Left lobe of liver (tissue), 2 donors: ENCODE results near the gene MYO3B. TPM values are rescaled to one million over a fixed set of nuclear protein-coding genes. Genes with fewer than 3 reads are reported as not detected.
"Not testable (repeated sequence)": the region's sequence is repeated elsewhere in the genome, so short reads cannot be mapped to it uniquely, and the experiment has no call there.

Experiments
- ATAC-seq: fragments of 200-7000 bp; cut with Tn5 transposase; one replicate; pipeline ENCODE4 v1.9.1; 2020; ENCODE audit warnings: mild to moderate bottlenecking, moderate library complexity
- DNase-seq: peaks from one replicate; pipeline ENCODE4 v3.0.0-alpha.2; 2020; ENCODE audit warnings: low spot score
- total RNA-seq: library from RNA; stranded (reverse); gene quantifications from one replicate; pipeline ENCODE4 v1.2.1, GENCODE V29; 2021
- donor health status: DM: no; HTN: no; CAD: no; lungs with moderate emphysema.
- donor health status: DM: no; HTN: yes; CAD: no.

MYO3B gene
- total RNA-seq, 1 donor from 2014 or later = not detected

DNA sequence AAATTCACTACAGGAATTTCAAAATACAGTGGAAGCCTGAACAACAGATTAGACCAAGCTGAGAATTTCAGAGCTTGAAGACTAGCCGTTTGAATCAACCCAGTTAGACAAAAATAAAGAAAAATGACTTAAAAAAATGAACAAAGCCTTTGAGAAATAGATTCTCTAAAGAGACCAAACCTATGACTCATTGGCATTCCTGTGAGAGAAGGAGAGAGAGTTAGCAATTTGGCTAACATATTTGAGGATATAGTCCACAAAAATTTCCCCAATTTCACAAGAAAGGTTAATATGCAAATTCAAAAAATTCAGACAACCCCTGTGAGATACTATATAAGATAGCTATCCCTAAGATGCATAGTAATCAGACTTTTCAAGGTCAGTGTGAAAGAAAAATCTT, 78.0 kb downstream of the MYO3B start:
- ATAC-seq (no peak), DNase-seq (no peak)

DNA sequence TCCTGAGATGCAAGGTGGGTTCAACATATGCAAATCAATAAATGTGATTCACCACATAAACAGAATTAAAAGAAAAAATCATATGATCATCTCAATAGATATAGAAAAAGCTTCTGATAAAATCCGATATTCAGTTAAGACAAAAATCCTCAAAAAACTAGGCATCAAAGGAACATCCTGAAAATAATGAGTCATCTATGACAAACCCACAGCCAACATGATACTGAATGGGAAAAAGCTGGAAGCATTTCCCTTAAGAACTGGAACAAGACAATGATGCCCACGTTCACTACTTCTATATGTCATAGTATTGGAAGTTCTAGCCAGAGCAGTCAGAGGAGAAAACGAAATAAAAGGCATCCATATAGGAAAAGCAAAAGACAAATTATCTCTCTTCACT, 80.4 kb downstream of the MYO3B start:
- ATAC-seq (no peak), DNase-seq (no peak)

DNA sequence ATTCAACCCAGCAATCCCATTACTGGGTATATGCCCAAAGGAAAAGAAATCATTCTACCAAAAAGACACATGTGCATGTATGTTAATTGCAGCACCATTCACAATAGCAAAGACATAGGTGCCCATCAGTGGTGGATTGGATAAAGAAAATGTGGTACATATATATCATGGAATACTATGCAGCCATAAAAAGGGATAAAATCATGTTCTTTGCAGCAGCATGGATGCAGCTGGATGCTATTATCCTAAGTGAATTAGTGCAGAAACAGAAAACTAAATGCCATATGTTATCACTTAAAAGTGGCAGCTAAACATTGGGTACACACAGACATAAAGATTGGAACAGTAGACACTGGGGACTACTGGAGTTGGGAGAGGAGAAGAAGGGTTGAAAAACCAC, 82.2 kb downstream of the MYO3B start:
- DNase-seq = no peak
- ATAC-seq = no peak

DNA sequence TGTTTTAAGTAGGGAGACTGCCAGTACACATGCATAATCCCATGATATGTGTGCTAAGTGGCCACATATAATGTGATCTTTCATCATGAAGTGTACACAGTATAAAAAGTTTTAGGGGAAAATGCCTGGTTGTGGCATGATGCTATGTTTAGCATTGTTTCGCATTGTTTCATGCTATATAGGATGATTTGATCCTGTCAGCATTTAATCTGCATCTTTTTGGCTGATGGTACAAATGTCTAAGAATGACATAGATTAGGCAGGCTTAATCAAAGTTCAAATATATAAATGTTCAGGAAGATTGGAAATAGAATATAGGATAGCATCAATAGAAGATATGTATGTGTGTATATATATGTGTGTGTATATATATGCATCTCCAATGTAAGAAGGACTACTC, 83.6 kb downstream of the MYO3B start:
- DNase-seq (no peak), ATAC-seq (no peak)

DNA sequence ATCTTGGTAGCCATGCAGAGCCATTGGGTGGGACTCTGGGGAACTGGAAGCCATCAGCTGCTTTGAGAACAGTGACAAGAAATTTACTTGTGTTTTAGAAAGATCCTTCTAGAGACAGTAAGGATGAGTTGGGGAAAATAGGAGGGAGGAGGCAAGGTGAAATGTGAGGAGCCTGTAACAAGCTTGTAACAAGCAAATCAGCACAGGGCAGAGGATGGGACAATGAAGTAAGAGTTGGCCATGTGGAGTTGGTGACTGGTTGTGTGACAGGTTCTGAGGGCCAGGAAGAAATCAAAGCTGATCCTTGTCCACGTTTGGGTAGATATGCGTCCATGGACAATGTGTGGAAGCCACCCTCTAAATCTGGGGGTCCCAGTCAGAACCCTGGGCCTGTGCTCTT, 84.4 kb downstream of the MYO3B start:
- no peak for ATAC-seq
- no peak for DNase-seq

DNA sequence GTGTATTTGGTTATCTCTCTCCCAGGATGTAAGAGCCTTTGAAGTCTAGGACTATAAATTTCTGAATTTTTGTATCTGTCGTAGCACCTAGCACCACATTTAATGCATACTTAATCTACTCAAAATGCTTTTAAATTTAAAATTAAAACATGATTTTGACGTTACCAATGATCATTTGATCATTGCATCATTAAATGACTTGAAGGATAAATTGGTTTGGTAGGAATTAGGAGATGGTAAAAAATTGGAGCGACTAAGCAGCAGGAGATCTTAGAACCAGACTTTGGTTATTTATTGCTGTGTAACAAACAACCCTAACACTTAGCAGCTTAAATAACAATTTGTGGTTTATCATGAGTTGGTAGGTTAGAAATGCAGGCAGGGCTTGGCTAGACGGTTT, 84.9 kb downstream of the MYO3B start:
- ATAC-seq (no peak), DNase-seq (no peak)

DNA sequence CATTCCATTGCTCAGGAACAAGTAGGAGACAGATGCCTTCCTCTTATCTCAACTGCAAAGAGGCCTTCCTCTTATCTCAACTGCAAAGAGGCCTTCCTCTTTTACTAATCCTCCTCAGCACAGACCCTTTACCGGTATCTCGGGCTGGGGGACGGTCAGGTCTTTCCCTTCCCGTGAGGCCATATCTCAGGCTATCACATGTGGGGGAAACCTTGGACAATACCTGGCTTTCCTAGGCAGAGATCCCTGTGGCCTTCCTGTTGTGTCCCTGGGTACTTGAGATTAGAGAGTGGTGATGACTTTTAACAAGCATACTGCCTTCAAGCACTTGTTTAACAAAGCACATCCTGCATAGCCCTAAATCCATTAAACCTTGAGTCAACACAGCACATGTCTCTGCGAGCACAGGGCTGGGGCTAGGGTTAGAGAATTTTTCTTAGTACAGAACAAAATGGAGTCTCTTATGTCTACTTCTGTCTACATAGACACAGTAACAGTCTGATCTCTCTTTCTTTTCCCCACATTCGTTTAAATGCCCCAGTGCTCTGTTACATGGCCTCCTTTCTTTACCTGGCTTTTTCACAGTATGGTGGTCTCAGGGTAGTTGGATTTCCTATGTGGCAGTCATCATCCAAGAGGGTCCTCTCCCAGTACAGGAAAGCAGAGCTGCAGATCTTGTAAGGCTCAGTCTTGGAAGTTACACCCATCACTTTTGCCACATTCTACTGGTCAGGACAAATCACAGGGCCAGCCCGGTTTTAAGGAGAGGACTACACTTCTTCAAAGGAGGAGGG, 86.0 kb downstream of the MYO3B start:
- not testable (repeated sequence) for DNase-seq, ATAC-seq

DNA sequence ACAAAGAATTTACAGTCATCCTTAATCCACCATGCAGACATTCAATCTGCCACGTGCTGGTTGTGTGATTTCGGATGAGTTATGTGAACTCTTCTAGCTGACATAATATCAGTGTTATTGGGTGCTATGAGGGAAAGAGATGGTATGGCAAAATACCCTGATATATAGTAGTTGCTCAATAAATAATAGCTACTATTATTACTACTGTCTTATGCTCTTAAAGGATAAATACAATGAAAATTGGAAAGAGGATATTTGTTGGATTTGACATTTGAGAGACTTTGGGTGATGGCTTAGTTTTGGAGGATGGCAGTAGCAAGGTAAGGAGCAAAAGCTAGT, 86.5 kb downstream of the MYO3B start:
- ATAC-seq (no peak), DNase-seq (no peak)

DNA sequence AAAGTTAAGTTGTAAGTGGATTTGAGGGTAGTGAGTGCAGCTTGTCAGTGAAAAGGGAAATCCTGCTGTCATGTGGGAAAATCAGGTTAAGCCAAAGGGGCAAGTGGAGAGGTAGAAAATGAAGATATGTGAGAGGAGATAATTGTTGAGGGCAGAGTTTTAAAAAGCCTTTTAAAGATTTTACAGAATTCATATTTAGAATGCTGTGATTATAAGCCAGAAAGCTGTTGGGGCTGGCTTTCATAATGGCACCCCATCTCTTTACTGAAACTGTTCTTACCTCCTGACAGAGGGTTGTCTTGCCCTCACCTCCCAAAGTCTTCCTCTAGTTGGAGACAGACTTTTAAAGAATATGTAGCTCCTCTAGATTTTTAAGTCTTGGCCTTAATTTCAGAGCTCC, 86.9 kb downstream of the MYO3B start:
- DNase-seq (no peak), ATAC-seq (no peak)

DNA sequence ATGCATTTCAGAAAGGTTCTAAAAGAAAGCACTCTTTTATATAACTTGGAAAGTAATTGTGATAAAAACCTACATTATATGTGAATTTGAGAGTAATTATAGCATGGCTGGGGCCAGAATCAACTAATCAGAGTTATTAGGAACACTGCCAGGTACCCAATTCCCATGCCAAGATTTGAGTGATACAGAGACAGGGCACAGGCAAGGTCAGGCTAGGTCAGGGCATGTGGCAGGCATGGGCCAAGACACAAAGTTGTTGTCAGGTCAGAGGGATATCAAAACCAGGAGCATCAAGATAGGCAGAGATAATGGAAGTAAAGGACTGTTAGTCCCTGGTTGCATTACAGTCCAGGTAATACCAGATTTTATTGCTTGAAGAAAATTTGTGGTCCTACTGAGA, 87.4 kb downstream of the MYO3B start:
- ATAC-seq = no peak

DNA sequence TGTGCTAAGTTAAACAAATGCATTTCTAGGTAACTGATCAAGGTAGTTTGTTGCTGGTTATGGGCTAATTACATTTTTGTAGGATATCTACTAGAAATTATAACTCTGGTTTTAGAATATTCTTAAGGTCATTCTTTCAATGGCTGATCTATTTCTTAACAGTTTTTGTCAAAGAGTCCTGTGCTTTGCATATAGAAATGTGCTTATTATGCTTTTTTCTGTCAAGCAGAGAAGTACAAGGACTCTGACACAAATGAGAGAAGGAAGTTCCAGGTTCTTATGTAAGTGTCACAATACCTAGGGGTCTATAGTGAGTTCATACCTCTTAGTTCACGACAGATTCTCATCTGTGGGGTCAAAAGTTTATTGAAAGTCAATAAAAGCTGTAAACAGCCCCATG, 88.4 kb downstream of the MYO3B start:
- ATAC-seq = no peak

More for the DNA sequence above, 87.4 kb downstream of the MYO3B start:
- no peak for DNase-seq

DNA sequence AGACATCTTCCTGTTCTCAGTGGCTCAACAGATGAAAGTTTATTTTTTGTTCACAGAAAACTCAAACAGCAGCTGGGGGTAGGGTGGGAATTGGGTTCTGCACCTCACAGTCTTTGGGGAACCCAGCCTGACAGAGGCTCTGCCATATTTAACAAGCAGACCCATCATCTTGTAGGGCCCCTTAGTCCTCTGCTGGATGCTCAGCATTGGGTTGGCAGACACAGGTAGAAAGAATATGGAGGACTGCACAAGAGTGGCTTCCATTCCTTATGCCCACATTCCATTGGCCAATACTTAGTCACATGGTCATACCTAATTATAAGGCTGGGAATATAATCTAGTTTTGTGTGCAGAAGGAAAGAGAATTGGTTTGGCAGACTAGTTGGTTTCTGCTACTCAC, 89.1 kb downstream of the MYO3B start:
- DNase-seq (no peak), ATAC-seq (no peak)

More for the DNA sequence above, 88.4 kb downstream of the MYO3B start:
- DNase-seq = no peak

DNA sequence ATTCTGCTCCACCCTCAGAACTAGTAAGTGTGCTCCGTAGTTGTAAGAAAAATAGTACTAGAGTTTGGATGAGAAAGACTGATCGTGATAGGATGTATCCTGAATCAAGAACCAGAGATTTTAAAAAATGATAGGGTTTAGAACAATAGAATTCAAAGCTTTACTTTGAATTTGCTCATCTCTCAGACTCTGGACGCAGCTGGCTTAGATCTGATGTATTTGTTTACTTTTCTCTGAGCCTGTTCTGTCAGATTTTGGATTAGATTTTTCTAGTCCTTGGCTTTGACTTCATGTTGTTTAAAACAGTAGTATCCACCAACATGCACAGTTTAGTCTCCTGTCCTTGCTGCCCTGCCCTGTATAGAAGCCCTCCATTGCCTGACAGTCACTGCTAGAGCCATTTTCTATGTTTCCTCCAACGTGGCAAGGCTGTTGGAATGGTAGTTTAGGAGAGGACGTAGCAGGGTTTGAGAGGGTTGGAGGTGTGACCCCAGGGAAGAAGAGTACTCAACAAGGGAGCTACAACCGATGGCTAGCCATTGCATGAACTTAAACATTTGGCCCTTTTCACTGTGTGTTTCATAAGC, 92.4 kb downstream of the MYO3B start:
- DNase-seq (no peak), ATAC-seq (no peak)

DNA sequence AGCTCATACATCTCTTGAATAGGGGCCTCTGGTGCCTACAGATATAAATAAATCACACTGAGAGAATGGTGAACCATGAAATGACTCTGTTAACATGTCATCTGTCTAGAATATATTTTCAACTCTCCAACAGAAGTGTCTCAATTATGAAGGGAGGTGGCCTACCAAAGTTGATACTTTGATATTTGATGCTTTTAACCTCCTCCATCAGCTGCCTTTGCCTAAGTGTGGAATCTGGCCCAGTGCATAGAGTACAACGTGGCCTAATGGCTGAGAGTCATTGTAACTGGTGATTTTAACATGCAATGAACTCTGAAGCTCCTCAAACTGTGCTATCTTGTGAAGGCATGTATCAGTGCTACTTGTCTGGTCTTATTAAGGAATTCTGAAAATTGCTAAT, 93.4 kb downstream of the MYO3B start:
- ATAC-seq (no peak), DNase-seq (no peak)

DNA sequence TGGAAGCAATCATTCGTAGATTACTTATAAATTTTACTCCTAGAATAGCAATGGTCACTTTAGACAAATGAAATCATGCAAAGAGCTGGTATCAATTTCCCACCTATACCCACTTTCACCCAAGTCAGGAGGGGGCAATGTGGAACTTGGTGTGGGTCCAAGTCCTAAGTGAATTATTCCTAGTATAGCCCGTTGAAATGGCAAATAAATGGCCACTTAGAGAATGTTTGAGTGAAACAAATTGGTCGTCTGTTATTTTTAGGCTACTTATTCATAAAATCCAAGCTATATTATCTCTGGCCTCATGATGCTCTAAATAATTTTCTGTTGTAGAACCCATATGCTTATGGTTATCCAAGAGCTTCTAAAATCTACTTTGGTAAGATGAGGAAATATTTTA, 98.1 kb downstream of the MYO3B start:
- DNase-seq (no peak), ATAC-seq (no peak)

DNA sequence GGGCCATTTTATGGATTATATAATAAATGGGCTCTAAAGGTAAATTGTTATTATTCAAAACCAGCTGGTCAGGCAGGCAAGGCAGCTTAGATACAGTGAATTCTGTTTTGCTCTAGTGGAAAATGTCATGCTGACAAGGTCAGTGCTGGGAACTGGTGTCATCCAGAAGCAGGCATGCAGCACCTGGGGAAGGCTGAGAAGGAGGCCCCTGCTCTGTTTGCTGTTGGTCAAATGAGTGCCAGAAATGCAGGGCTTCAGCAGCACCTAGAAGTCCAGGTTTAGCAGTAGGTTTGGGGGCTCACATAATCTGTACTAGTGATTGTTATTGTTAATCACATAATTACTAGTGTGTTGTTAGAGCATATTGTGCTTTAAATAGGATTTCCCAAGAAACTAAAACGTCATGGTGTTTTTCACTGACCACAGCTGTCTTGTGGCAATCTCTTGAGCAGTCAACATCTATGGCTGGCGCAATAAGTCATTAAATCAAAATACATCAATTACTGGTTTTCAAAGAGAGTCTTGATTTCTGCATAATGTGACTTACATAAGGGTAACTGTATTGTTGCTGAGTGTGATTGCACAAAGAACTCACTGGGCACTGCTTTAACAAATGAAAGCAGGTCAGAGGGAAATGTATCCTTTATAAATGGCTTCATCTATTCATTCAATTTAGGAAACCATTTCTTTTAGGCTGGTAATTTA, 99.1 kb downstream of the MYO3B start:
- no peak for DNase-seq
- ATAC-seq = no peak

DNA sequence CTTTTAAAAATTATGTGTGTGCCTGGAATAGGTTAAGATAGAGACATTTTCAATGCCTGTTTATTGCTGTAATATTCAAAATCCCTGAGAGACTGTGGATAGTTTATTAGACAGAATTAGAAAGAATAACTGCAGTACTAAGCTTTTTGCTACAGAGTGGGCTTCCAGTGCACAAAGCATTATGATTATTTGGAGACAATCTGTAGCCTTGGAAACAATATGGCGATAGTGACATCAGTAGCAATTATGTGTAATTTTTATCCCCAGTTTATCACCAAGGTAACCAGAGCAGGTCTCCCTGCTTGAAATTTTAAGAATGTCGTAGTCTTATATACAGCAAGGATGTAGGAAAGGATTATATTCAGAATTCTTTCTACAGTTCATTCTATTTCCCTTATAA, 100.0 kb downstream of the MYO3B start:
- no peak for DNase-seq
- no peak for ATAC-seq

DNA sequence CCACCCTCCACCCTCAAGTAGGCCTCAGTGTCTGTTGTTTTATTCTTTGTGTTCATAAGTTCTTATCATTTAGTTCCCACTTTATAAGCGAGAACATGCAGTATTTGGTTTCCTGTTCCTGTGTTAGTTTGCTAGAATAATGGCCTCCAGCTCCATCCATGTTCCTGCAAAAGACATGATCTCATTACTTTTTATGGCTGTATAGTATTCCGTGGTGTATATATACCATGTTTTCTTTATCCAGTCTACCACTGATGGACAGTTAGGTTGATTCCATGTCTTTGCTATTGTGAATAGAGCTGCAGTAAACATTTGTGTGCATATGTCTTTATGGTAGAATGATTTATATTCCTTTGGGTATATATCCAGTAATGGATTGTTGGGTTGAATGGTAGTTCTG, 101.7 kb downstream of the MYO3B start:
- ATAC-seq, DNase-seq: not testable (repeated sequence)

DNA sequence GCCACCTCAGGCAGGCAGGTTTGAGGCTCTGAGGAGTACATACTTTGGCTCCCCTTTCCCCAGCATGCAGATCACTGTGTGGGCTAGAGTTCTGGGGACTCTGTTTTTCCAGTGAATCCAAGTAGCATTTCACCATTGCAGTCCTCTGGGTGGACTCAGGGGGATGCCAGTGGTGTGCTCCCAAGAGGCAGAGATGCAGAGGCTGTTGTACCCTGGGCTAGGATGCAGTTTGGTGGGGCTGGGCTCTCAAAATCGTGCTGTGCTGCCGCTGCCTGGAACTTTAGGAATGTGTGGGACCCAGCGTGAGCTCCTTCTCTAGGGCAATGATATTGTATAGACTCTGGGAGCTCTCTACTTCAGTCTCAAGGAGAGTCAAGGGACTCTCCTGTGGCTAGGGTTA, 104.9 kb downstream of the MYO3B start:
- ATAC-seq (no peak), DNase-seq (no peak)

DNA sequence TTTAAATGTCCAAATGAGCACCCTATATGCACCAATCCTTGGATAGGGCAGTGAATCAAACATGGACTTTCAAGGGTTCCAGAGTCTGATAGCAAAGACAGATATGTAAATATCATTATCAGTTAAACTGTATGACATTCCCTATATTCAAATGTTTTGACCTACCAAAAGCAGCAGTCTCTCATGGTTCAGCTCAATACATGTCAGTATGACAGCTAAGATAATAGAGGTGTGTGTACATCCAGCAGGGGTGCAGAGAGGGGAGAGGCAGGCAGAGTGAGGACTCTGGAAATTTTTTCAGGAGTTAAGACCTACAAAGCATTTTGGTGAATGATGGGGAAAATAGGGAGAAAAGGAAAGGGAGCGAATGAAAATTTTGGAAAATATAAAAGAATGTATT, 106.3 kb downstream of the MYO3B start:
- no peak for ATAC-seq
- DNase-seq = no peak

DNA sequence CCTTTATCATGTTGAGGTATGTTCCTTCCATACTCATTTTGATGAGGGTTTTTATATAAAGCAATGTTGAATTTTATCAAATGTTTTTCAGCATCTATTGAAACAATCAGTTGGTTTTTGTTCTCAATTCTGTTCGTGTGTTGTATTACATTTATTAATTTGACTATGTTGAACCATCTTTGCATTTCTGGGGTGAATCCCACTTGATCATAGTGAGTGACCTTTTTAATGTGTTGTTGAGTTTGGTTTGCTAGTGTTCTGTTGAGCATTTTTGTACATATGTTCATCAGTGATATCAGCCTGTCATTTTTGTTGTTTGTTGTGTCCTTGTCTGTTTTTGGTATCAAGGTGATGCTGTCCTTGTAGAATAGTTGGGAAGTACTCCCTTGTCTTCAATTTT, 110.9 kb downstream of the MYO3B start:
- ATAC-seq = no peak
- DNase-seq = no peak

DNA sequence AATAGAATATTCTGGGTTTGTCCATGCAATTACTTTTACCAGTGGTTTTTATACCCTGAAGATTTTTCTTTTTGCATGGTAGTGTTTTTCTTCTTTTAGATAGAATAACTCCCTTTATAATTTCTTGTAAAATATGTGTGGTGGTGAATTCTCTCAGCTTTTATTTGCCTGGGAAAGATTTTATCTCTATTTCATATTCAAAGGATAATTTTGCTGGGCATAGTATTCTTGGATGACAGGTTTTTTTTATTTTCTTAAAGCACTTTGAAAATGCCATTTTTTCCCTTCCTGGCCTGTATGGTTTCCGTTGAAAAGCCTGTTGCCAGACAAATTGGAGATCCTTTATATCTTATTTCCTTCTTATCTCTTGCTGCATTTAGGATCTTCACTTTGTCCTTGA, 113.5 kb downstream of the MYO3B start:
- ATAC-seq = no peak
- DNase-seq = no peak
